Cerebellar nuclear complex (tissue), 1 donor: Measurements from ENCODE around the gene CCDC141.

Experiments used
- DNase-seq, 2 experiments: peaks; one replicate each; lab custom pipeline; 2025; lab: John Stamatoyannopoulos, UW

Gene CCDC141

GRCh38 chr2:178962805-178963433 lies 87.0 kb downstream of the CCDC141 start:
- no peak for DNase-seq

GRCh38 chr2:178962152-178962551 lies 87.8 kb downstream of the CCDC141 start:
- DNase-seq: no peak

GRCh38 chr2:178954049-178954448 lies 95.9 kb downstream of the CCDC141 start:
- no peak for DNase-seq

GRCh38 chr2:178951266-178952006 lies 98.5 kb downstream of the CCDC141 start:
- DNase-seq: no peak

- DNase-seq: no peak
Observed at GRCh38 chr2:178949584-178949983, 100.4 kb downstream of the CCDC141 start.

GRCh38 chr2:178949151-178949550 lies 100.8 kb downstream of the CCDC141 start:
- DNase-seq: no peak

- no peak for DNase-seq
Observed at GRCh38 chr2:178947006-178947405, 102.9 kb downstream of the CCDC141 start.

GRCh38 chr2:178946494-178946893 lies 103.4 kb downstream of the CCDC141 start:
- no peak for DNase-seq

- no peak for DNase-seq
Observed at GRCh38 chr2:178943745-178944144, 106.2 kb downstream of the CCDC141 start.

- no peak for DNase-seq
Observed at GRCh38 chr2:178934571-178934970, 115.4 kb downstream of the CCDC141 start.

- DNase-seq: no peak
Observed at GRCh38 chr2:178933493-178933892, 116.4 kb downstream of the CCDC141 start.

GRCh38 chr2:178928077-178928476 lies 121.9 kb downstream of the CCDC141 start:
- DNase-seq: no peak

GRCh38 chr2:178927173-178927572 lies 122.8 kb downstream of the CCDC141 start:
- DNase-seq: no peak

GRCh38 chr2:178924817-178925216 lies 125.1 kb downstream of the CCDC141 start:
- DNase-seq: no peak

GRCh38 chr2:178923546-178923945 lies 126.4 kb downstream of the CCDC141 start:
- DNase-seq: no peak

GRCh38 chr2:178920916-178921513 lies 128.9 kb downstream of the CCDC141 start:
- DNase-seq: no peak

- no peak for DNase-seq
Observed at GRCh38 chr2:178917555-178917954, 132.4 kb downstream of the CCDC141 start.

GRCh38 chr2:178915423-178916173 lies 134.3 kb downstream of the CCDC141 start:
- no peak for DNase-seq

GRCh38 chr2:178914259-178914849 lies 135.6 kb downstream of the CCDC141 start:
- no peak for DNase-seq

GRCh38 chr2:178913049-178913441 lies 136.9 kb downstream of the CCDC141 start:
- DNase-seq: no peak

GRCh38 chr2:178912416-178913048 lies 137.4 kb downstream of the CCDC141 start:
- DNase-seq: no peak

- DNase-seq: no peak
Observed at GRCh38 chr2:178911039-178911438, 138.9 kb downstream of the CCDC141 start.
